ENCODE data around the gene PRKG1.
"Not testable (repeated sequence)": the region's sequence is repeated elsewhere in the genome, so short reads cannot be mapped to it uniquely, and the experiment has no call there.

The PRKG1 gene

GRCh38 chr10:51250278-51250920, 176.1 kb downstream of the PRKG1 start:
- DNase-seq (ENCODE audit: extremely low spot score, insufficient read length, low read depth) (no peak), FAIRE-seq (no peak)

GRCh38 chr10:51251110-51251509, 176.8 kb downstream of the PRKG1 start:
- DNase-seq (ENCODE audit: extremely low spot score, insufficient read length, low read depth) (no peak), FAIRE-seq (no peak)

- no peak for FAIRE-seq
- no peak for DNase-seq (ENCODE audit: extremely low spot score, insufficient read length, low read depth)
Measured at GRCh38 chr10:51255381-51255780, 181.1 kb downstream of the PRKG1 start.

- FAIRE-seq (no peak), DNase-seq (ENCODE audit: extremely low spot score, insufficient read length, low read depth) (no peak)
Measured at GRCh38 chr10:51257511-51258248, 183.4 kb downstream of the PRKG1 start.

GRCh38 chr10:51260376-51260775, 186.1 kb downstream of the PRKG1 start:
- DNase-seq (ENCODE audit: extremely low spot score, insufficient read length, low read depth) (no peak), FAIRE-seq (no peak)

GRCh38 chr10:51266496-51266895, 192.2 kb downstream of the PRKG1 start:
- FAIRE-seq (no peak), DNase-seq (ENCODE audit: extremely low spot score, insufficient read length, low read depth) (no peak)

GRCh38 chr10:51267980-51268570, 193.8 kb downstream of the PRKG1 start:
- FAIRE-seq; DNase-seq (ENCODE audit: extremely low spot score, insufficient read length, low read depth): not testable (repeated sequence)

- FAIRE-seq = no peak
- no peak for DNase-seq (ENCODE audit: extremely low spot score, insufficient read length, low read depth)
Measured at GRCh38 chr10:51269821-51270220, 195.5 kb downstream of the PRKG1 start.

- no peak for DNase-seq (ENCODE audit: extremely low spot score, insufficient read length, low read depth)
Measured at GRCh38 chr10:51270936-51271530, 196.7 kb downstream of the PRKG1 start.

GRCh38 chr10:51272099-51272498, 197.8 kb downstream of the PRKG1 start:
- not testable (repeated sequence) for DNase-seq (ENCODE audit: extremely low spot score, insufficient read length, low read depth); FAIRE-seq

More at GRCh38 chr10:51270936-51271530, 196.7 kb downstream of the PRKG1 start:
- FAIRE-seq = no peak

- DNase-seq (ENCODE audit: extremely low spot score, insufficient read length, low read depth) (no peak), FAIRE-seq (no peak)
Measured at GRCh38 chr10:51272555-51272954, 198.3 kb downstream of the PRKG1 start.

- FAIRE-seq (no peak), DNase-seq (ENCODE audit: extremely low spot score, insufficient read length, low read depth) (no peak)
Measured at GRCh38 chr10:51273574-51273973, 199.3 kb downstream of the PRKG1 start.

GRCh38 chr10:51276097-51276496, 201.8 kb downstream of the PRKG1 start:
- FAIRE-seq; DNase-seq (ENCODE audit: extremely low spot score, insufficient read length, low read depth): not testable (repeated sequence)

GRCh38 chr10:51281387-51281786, 207.1 kb downstream of the PRKG1 start:
- DNase-seq (ENCODE audit: extremely low spot score, insufficient read length, low read depth); FAIRE-seq: not testable (repeated sequence)

GRCh38 chr10:51285601-51286000, 211.3 kb downstream of the PRKG1 start:
- DNase-seq (ENCODE audit: extremely low spot score, insufficient read length, low read depth) = no peak
- FAIRE-seq = no peak

GRCh38 chr10:51288511-51288910, 214.2 kb downstream of the PRKG1 start:
- FAIRE-seq = no peak

GRCh38 chr10:51289519-51289918, 215.2 kb downstream of the PRKG1 start:
- no peak for FAIRE-seq
- no peak for DNase-seq (ENCODE audit: extremely low spot score, insufficient read length, low read depth)

More at GRCh38 chr10:51288511-51288910, 214.2 kb downstream of the PRKG1 start:
- DNase-seq (ENCODE audit: extremely low spot score, insufficient read length, low read depth) = no peak

GRCh38 chr10:51291961-51292360, 217.7 kb downstream of the PRKG1 start:
- FAIRE-seq (no peak), DNase-seq (ENCODE audit: extremely low spot score, insufficient read length, low read depth) (no peak)

GRCh38 chr10:51297438-51297837, 223.2 kb downstream of the PRKG1 start:
- no peak for DNase-seq (ENCODE audit: extremely low spot score, insufficient read length, low read depth)
- FAIRE-seq = no peak

GRCh38 chr10:51300617-51301304, 226.5 kb downstream of the PRKG1 start:
- DNase-seq (ENCODE audit: extremely low spot score, insufficient read length, low read depth) (no peak), FAIRE-seq (no peak)

All from GM18507 (cell line).